GM23338 (cell line): Measurements from ENCODE around the gene C22orf42. TPM values are rescaled to one million over a fixed set of nuclear protein-coding genes. Genes with fewer than 3 reads are reported as not detected.
A peak's percentile ranks its signal among the peaks of the same experiment; 100 is the strongest.

Source experiments
- ATAC-seq: fragments of 200-7000 bp; cut with Tn5 transposase; 3 replicates; pipeline ENCODE4 v1.9.1; 2020
- DNase-seq: peaks from one replicate; pipeline ENCODE4 v3.0.0-alpha.2; 2015; ENCODE audit warnings: low spot score
- H2AFZ ChIP-seq: fragments of 200-600 bp; sonication (generic); 2 replicates; pipeline ENCODE4 v1.8.0; 2016; ENCODE audit warnings: antibody characterized with exemption, mild to moderate bottlenecking, moderate library complexity
- H3F3A ChIP-seq: fragments of 200-600 bp; sonication (generic); replicated peaks from 2 replicates; pipeline ENCODE4 v1.8.0; 2017; ENCODE audit warnings: antibody characterized with exemption, mixed run types, low read depth
- H3K27ac ChIP-seq: fragments of 200-600 bp; sonication (generic); 2 replicates; pipeline ENCODE4 v1.6.1; 2016; ENCODE audit warnings: low read depth
- H3K27me3 ChIP-seq: fragments of 200-600 bp; sonication (generic); 2 replicates; pipeline ENCODE4 v1.8.0; 2016; ENCODE audit warnings: mild to moderate bottlenecking, mixed run types, moderate library complexity; ENCODE audit not compliant: insufficient read depth
- H3K36me3 ChIP-seq: fragments of 200-600 bp; sonication (generic); 2 replicates; pipeline ENCODE4 v1.8.0; 2016; ENCODE audit warnings: mild to moderate bottlenecking; ENCODE audit not compliant: insufficient read depth
- H3K4me1 ChIP-seq: fragments of 200-600 bp; sonication (generic); 2 replicates; pipeline ENCODE4 v1.8.0; 2016; ENCODE audit warnings: mild to moderate bottlenecking, moderate library complexity; ENCODE audit not compliant: insufficient read depth
- H3K4me2 ChIP-seq: fragments of 200-600 bp; sonication (generic); 2 replicates; pipeline ENCODE4 v1.7.1; 2017; ENCODE audit warnings: mixed run types
- H3K4me3 ChIP-seq: fragments of 200-600 bp; sonication (generic); 2 replicates; pipeline ENCODE4 v1.6.1; 2016; ENCODE audit warnings: mixed run types
- H3K79me2 ChIP-seq: fragments of 200-600 bp; sonication (generic); replicated peaks from 2 replicates; pipeline ENCODE4 v1.8.0; 2017; ENCODE audit warnings: mild to moderate bottlenecking; ENCODE audit not compliant: insufficient read depth
- H3K9me2 ChIP-seq: fragments of 200-600 bp; sonication (generic); 2 replicates; pipeline ENCODE4 v1.8.0; 2017; ENCODE audit not compliant: insufficient read depth
- H4K20me1 ChIP-seq: fragments of 200-600 bp; sonication (generic); replicated peaks from 2 replicates; pipeline ENCODE4 v1.8.0; 2017; ENCODE audit warnings: mild to moderate bottlenecking; ENCODE audit not compliant: insufficient read depth
- H3K27ac Mint-ChIP-seq: 2 replicates; pipeline ENCODE4 v1.8.0; 2020; ENCODE audit warnings: inconsistent platforms, mild to moderate bottlenecking, moderate library complexity, mixed read lengths
- H3K27me3 Mint-ChIP-seq: 3 replicates; pipeline ENCODE4 v1.8.0; 2022; ENCODE audit warnings: low read depth, mild to moderate bottlenecking, moderate library complexity, mixed read lengths, inconsistent platforms; ENCODE audit not compliant: insufficient read depth, poor library complexity
- H3K36me3 Mint-ChIP-seq: 3 replicates; pipeline ENCODE4 v1.8.0; 2021; ENCODE audit warnings: low read depth, mild to moderate bottlenecking, inconsistent platforms, moderate library complexity, mixed read lengths
- H3K4me1 Mint-ChIP-seq: 3 replicates; pipeline ENCODE4 v1.8.0; 2020; ENCODE audit warnings: mild to moderate bottlenecking, inconsistent platforms, mixed read lengths
- H3K4me3 Mint-ChIP-seq: 3 replicates; pipeline ENCODE4 v1.8.0; 2021; ENCODE audit warnings: moderate library complexity, mild to moderate bottlenecking, inconsistent platforms, mixed read lengths
- H3K9me3 Mint-ChIP-seq: 3 replicates; pipeline ENCODE4 v1.8.0; 2020; ENCODE audit warnings: moderate library complexity, mild to moderate bottlenecking, inconsistent platforms, mixed read lengths
- ETS1 ChIP-seq: IDR thresholded peaks from 2 replicates; pipeline ENCODE4 v1.6.1; 2016; ENCODE audit warnings: antibody characterized with exemption
- EZH2 ChIP-seq: fragments of 200-600 bp; sonication (generic); IDR thresholded peaks from one replicate; pipeline ENCODE4 v1.8.0; 2017; ENCODE audit warnings: antibody characterized with exemption, mild to moderate bottlenecking, low read depth; ENCODE audit not compliant: unreplicated experiment
- JUNB ChIP-seq: IDR thresholded peaks from one replicate; pipeline ENCODE4 v1.6.1; 2016; ENCODE audit warnings: antibody characterized with exemption; ENCODE audit not compliant: unreplicated experiment
- NANOG ChIP-seq: IDR thresholded peaks from 2 replicates; pipeline ENCODE4 v1.6.1; 2016; ENCODE audit warnings: antibody characterized with exemption, borderline replicate concordance
- POLR2AphosphoS5 ChIP-seq: IDR thresholded peaks from 2 replicates; pipeline ENCODE4 v1.6.1; 2016; ENCODE audit warnings: antibody characterized with exemption, low read depth
- STAT1 ChIP-seq: IDR thresholded peaks from one replicate; pipeline ENCODE4 v1.6.1; 2016; ENCODE audit warnings: antibody characterized with exemption; ENCODE audit not compliant: unreplicated experiment
- ZNF331 ChIP-seq: fragments of 250-450 bp; sonication (Bioruptor Pico); IDR thresholded peaks from 2 replicates; pipeline ENCODE4 v1.5.0; 2020; ENCODE audit warnings: low read depth, mild to moderate bottlenecking, moderate library complexity
- polyA plus RNA-seq: library from polyadenylated mRNA; unstranded; fragments of >200 nt; fragmentation: Nextera tagmentation; extraction: Ambion mirVana; gene quantifications from 2 replicates; pipeline ENCODE4 v1.2.1, GENCODE V29; 2016
- total RNA-seq: library from RNA; depleted of rRNA; stranded (reverse); fragments of >200 nt; shearing (Covaris generic); gene quantifications from 2 replicates; pipeline ENCODE4 v1.2.3, GENCODE V29; 2014
- TF ChIP-seq, protein P1 (sequence below): fragments of 250-450 bp; sonication (Bioruptor Pico); IDR thresholded peaks from 2 replicates; pipeline ENCODE4 v1.5.0; 2020; ENCODE audit warnings: mild to moderate bottlenecking, moderate library complexity
- TF ChIP-seq, protein P2 (sequence below), 2 experiments: fragments of 200-600 bp in 1 of 2; sonication (generic) in 1 of 2; conservative IDR thresholded peaks; 2 replicates each; pipeline versions ENCODE4 v1.5.1 to v1.6.1; 2016 to 2017; ENCODE audit warnings: antibody characterized with exemption in 2 of 2, low read depth in 2 of 2, mild to moderate bottlenecking in 2 of 2, moderate library complexity in 1 of 2

The C22orf42 gene
- total and polyA plus RNA-seq, 2 experiments from 2014 or later: 0.76 to 1.2 TPM

DNA sequence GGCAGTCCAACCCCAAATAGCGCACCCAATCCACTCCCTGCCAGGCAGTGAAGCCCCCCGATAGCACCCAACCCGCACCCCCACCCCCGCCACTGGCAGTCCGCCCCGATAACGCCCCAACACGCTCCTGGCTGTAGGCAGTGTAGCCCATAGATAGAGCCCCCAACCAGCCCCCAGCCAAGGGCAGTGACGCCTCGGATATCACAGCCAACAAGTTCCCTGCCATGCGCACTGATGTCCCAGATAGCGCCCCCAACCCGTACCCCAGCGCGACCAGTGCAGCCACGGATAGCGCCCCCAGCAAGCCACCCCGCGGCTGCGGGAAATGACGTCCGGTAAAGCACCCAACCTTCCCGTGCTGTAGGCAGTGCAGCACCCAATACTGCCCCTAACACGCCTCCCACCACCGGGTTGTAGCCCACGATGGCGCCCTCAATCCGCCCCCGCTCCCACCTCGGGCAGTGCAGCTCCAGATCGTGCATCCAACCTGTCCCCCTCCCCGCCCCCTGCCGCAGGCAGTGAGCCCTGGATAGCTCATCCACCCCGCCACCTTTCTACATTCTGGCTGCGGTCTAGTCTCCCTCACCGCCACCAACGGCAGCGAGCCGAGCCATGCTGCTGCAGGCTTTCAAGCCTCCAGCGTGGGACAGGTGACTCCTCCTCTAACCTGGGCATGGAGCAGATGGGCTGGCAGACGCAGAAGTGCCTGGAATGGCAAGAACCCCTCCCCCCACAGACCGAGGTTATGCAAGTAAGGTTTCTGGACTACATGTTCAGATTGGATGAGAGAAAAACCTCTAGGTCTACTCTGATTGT is 45.1 kb upstream of the C22orf42 start:
- TF ChIP-seq, protein P1, sequence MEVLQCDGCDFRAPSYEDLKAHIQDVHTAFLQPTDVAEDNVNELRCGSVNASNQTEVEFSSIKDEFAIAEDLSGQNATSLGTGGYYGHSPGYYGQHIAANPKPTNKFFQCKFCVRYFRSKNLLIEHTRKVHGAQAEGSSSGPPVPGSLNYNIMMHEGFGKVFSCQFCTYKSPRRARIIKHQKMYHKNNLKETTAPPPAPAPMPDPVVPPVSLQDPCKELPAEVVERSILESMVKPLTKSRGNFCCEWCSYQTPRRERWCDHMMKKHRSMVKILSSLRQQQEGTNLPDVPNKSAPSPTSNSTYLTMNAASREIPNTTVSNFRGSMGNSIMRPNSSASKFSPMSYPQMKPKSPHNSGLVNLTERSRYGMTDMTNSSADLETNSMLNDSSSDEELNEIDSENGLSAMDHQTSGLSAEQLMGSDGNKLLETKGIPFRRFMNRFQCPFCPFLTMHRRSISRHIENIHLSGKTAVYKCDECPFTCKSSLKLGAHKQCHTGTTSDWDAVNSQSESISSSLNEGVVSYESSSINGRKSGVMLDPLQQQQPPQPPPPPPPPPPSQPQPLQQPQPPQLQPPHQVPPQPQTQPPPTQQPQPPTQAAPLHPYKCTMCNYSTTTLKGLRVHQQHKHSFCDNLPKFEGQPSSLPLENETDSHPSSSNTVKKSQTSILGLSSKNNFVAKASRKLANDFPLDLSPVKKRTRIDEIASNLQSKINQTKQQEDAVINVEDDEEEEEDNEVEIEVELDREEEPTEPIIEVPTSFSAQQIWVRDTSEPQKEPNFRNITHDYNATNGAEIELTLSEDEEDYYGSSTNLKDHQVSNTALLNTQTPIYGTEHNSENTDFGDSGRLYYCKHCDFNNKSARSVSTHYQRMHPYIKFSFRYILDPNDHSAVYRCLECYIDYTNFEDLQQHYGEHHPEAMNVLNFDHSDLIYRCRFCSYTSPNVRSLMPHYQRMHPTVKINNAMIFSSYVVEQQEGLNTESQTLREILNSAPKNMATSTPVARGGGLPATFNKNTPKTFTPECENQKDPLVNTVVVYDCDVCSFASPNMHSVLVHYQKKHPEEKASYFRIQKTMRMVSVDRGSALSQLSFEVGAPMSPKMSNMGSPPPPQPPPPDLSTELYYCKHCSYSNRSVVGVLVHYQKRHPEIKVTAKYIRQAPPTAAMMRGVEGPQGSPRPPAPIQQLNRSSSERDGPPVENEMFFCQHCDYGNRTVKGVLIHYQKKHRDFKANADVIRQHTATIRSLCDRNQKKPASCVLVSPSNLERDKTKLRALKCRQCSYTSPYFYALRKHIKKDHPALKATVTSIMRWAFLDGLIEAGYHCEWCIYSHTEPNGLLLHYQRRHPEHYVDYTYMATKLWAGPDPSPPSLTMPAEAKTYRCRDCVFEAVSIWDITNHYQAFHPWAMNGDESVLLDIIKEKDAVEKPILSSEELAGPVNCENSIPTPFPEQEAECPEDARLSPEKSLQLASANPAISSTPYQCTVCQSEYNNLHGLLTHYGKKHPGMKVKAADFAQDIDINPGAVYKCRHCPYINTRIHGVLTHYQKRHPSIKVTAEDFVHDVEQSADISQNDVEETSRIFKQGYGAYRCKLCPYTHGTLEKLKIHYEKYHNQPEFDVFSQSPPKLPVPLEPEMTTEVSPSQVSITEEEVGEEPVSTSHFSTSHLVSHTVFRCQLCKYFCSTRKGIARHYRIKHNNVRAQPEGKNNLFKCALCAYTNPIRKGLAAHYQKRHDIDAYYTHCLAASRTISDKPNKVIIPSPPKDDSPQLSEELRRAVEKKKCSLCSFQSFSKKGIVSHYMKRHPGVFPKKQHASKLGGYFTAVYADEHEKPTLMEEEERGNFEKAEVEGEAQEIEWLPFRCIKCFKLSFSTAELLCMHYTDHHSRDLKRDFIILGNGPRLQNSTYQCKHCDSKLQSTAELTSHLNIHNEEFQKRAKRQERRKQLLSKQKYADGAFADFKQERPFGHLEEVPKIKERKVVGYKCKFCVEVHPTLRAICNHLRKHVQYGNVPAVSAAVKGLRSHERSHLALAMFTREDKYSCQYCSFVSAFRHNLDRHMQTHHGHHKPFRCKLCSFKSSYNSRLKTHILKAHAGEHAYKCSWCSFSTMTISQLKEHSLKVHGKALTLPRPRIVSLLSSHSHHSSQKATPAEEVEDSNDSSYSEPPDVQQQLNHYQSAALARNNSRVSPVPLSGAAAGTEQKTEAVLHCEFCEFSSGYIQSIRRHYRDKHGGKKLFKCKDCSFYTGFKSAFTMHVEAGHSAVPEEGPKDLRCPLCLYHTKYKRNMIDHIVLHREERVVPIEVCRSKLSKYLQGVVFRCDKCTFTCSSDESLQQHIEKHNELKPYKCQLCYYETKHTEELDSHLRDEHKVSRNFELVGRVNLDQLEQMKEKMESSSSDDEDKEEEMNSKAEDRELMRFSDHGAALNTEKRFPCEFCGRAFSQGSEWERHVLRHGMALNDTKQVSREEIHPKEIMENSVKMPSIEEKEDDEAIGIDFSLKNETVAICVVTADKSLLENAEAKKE (CRISPR knock-in tag): no peak
- TF ChIP-seq, protein P2, sequence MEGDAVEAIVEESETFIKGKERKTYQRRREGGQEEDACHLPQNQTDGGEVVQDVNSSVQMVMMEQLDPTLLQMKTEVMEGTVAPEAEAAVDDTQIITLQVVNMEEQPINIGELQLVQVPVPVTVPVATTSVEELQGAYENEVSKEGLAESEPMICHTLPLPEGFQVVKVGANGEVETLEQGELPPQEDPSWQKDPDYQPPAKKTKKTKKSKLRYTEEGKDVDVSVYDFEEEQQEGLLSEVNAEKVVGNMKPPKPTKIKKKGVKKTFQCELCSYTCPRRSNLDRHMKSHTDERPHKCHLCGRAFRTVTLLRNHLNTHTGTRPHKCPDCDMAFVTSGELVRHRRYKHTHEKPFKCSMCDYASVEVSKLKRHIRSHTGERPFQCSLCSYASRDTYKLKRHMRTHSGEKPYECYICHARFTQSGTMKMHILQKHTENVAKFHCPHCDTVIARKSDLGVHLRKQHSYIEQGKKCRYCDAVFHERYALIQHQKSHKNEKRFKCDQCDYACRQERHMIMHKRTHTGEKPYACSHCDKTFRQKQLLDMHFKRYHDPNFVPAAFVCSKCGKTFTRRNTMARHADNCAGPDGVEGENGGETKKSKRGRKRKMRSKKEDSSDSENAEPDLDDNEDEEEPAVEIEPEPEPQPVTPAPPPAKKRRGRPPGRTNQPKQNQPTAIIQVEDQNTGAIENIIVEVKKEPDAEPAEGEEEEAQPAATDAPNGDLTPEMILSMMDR (conservative IDR thresholded peaks at IDR 0.05; ENCODE audit: low read depth in 2 of 2): peak in 1 of 2 experiments; percentile 42; a peak in 2 of 4 replicates
- no peak for TF ChIP-seq ETS1
- no peak for TF ChIP-seq ZNF331 (CRISPR knock-in tag)
- TF ChIP-seq EZH2: peak; percentile 49
- TF ChIP-seq STAT1: no peak
- no peak for TF ChIP-seq POLR2AphosphoS5
- TF ChIP-seq NANOG: no peak
- TF ChIP-seq JUNB: no peak
- DNase-seq (peak; percentile 63), ATAC-seq (peak; percentile 13)
- H3F3A ChIP-seq: no peaks in the 10 kb centered on the region
- Mint-ChIP-seq H3K9me3 (peaks cover 6% of the 10 kb centered on the region; the same call in 2 of the 3 replicates), H3K4me1 (peaks cover 56% of the 10 kb centered on the region), H3K36me3 (peaks cover 12% of the 10 kb centered on the region), H3K4me3 (peak overlapping the region; percentile 73), H3K27ac (no peak overlapping the region), H3K27me3 (peaks cover 61% of the 10 kb centered on the region)
- H3K36me3 ChIP-seq: no peaks in the 10 kb centered on the region
- H3K4me2 ChIP-seq: peak overlapping the region; percentile 76
- no peaks in the 10 kb centered on the region for H4K20me1 ChIP-seq
- H3K9me2 ChIP-seq: no peaks in the 10 kb centered on the region
- no peak overlapping the region for H3K27ac ChIP-seq
- peaks cover 57% of the 10 kb centered on the region for H3K27me3 ChIP-seq
- peak overlapping the region; percentile 69 for H2AFZ ChIP-seq
- H3K79me2 ChIP-seq: no peaks in the 10 kb centered on the region
- peaks cover 14% of the 10 kb centered on the region; the same call in 1 of the 2 replicates for H3K4me1 ChIP-seq
- peak overlapping the region; percentile 56 for H3K4me3 ChIP-seq
